NCI-H187 treated with DMSO at 0.1 percent for 48 hours (cell line): ENCODE measurements around the gene ITPR3.

ENCODE experiments used
- DNase-seq: peaks from one replicate; lab custom pipeline; 2025; lab: John Stamatoyannopoulos, UW

Gene ITPR3

DNA sequence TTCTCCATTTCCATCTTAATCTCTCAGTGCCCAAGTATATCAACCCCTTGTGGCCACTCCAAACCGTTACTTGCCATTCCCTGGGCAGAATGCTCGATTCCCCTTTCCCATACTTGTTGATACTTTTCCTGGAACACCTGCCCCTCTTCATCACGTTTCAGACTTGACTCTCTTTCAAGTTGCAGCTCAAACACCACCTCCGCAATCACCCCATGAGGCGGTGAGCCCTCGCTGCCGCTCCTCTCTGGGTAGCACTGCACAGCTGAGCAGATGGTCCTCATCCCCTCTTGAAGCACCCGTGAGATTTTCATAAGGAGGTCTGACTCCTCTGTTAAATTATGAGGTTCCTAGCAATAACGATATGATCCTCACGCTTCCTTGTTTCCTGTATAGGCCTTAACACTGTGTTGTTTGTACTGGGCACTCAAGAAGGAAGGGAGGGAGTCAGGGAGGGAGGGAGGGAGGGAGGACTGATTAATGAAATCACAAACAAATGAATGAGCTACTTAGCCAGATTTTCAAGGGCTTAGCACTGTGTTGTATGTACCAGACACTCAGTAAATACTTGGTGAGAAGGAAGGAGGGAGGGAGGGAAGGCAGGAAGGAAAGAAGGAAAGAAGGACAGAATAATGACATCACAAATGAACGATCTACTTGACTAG is 98.3 kb downstream of the ITPR3 start:
- peak; percentile 83 for DNase-seq

DNA sequence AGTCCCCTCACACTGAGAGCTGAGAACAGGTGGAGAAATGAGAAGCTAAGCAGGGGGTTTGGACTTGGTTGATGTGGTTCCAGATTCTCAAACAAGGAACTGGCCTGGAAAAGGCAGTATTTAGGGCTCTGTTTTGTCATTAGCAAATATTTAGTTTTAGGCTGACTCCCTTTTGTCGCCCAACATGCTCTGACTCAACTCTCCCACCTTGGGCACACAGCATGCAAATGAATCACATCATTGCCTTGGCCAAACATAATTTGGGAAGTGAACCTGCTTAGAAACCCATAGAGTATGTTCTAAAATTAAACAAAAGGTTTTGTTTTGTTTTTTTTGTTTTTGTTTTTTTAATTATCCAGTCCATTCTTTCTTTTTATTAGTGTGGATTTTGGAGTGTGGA is 99.9 kb downstream of the ITPR3 start:
- no peak for DNase-seq

DNA sequence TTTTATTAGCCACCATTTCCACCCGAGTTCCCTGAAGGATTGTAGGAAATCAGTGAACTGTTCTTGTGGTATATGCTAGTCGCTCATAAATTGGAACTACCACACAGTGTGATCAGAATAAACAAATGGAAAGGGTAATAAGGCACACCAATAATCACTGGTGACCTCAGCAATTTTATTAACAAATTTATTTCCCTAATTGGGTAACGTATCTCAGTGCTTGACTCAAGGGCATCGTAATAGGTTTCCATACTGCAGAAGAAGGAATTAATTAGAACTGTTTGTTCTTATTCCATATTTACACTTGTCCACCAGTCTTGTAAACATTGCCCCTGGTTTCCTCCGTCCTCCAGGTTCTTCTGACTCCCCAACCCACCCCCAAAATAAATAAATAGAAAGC is 100.4 kb downstream of the ITPR3 start:
- DNase-seq, result no peak

DNA sequence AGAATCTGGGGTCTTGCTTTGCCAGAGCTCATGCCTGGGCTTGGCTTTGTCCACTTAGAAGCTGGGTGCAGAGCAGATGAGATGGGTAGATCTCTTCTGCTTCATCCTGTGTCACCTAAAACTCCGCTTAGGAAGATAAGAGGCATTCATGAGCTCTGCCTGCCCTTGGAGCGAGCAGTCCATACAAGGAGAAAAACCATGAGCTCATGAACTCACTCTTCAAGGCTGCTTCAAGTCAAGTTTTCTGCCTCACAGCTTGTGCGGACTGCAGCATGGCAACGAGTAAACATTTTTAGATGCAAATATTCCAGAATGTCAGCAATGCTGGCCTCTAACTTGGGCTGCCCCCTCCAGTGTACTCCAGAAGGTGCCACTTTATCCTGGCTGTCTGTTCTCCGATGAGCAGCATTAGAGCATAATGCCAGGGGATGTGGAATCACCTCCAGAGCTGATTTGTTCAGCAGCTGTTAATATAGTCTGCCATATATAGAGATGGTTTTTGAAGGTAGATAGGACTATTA is 101.0 kb downstream of the ITPR3 start:
- DNase-seq, result no peak

DNA sequence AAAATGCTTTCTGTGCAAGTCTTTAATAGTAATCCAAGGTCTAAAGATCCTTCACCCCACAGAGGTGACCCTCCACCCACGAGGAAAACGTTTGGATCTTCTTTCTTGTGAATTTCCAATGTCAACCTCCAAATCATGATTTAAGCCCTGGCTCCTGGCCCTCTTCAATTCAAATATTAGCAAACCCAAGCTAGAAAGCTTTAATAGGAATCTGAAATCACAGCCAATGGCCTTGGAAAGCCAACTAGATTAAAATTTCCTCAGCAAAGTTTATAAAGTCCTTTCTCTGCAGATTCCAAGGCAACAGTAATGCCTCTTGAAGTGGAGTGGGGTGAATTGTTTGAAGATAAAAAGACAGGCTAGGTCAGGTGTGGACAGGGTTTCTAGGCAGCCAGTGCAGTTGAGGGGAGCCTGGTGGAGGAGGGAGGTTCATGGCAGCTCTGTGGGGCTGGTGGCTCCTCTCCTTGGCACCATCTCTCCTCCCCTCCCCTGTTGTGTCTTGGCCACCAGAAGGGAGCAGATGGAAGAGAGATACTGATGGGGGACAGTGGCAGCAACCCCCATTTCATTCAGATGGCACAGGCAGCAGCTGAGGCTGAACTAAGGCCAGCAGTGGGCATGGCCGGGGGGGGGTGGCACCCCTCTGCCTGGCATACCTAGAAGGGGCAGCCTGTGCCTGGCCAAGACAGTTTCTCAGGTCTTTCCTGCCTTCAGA is 102.4 kb downstream of the ITPR3 start:
- no peak for DNase-seq

DNA sequence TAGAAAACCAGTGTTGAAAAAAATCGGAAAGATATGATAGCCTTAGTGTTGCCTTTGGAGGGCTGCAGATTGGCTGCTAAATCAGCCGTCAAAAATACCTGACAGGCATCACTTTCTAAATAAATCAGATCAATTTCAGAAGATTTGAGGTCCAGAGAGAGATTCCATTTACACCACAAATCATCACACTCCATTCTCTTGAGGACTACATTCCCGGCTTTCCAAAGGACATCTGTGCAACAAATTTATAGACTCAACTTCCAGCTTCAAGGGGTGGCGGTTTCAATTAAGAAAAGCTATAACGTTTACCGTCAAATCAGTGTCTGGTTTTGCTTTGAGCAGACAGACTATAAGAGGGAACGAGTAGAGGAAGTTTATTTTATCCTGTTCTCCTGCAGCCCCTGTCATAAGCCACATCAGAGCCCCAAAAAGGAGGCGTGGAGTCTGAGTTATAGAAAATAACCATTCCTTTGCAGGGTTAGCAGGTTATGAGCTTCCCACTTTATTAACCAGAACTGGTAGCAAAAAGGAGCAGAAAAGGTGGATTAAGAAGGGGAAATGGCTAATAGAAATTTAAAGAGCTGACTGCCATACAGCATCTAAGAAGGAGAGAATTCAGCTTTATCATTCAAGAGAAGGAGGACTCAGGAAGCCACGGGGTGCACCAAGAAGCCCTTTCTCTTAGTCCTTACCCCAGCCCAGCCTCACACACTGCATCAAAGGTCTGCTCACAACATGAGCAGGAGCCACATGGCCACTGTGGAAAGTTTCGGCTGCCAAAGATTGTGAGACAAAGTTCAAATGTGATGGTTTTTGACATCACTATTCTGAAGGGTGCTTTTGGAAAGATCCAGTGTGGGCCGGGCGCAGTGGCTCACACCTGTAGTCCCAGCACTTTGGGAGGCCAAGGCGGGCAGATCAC is 103.2 kb downstream of the ITPR3 start:
- no peak for DNase-seq

DNA sequence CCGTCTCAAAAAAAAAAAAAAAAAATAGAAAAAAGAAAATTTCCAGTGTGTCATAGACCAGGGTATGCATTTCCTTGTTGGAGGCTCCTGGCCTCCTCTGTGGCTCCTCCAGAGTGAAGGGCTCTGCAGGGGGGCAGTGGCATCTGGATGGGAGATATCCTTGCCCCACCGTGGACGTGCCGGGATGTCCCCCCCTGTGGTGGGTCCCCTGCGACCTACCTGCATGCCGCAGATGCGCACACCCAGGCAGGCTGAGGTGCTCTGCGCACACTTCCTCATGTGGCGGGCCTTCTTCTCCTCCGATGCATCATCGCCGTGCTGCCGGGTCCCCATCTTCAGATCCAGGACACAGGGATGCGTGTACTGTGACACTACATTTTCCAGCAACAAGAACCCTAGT is 104.1 kb downstream of the ITPR3 start:
- DNase-seq, result no peak

DNA sequence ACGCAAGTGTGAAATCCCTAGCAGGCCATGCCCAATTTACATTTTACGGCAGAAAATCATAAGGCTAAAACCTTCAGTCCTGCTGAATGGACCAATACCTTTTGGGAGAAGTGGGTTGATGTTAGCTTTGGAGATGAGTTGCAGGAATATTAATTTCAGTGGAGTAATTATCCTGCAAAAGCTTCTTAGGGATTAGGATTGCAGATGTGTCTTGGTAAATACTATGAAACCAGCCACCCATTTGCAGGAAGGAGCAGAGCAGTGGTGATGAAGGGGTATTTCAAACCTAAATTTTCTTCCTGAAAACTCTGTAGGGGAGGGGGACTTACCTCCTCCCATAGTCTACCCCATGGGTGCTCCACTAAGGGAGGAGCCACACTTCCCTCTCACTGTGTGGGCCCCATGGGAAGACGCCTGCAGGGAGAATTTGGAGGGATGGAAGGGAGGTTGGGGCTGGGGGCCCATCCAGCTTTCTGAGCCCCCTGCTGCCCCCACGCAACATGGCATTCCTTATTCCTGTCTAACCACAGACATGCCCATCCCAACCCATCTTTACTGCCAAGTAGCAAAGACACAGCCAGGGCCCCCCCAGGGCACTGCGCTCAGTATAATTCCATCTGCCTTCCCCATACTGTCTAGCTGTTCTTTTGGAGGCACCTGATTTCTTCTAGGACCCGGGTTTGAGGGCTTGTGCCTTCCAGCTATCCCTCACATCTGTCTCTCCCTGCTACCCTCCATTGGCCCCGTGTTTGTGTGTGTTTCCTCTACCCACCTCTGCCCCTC is 105.0 kb downstream of the ITPR3 start:
- no peak for DNase-seq

DNA sequence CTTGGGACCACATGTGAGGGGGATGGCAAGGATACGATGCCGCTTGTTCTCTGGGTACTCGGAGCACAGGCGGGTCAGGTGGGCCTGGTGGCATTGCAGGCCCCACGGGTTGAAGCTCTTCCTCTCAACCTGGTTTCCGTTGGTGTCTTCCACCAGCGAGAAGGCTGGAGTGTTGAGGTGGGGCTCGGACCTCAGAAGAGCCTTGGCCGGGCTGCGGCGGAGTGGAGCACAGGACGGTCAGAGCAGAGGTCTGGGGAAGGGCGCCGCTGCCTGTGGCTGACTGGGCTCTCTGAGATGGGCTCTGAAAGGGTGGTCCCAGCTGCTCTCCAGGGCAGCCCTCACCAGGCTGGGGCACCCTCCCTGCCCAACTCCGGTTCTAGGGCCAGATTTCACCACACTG is 105.6 kb downstream of the ITPR3 start:
- DNase-seq, result no peak

DNA sequence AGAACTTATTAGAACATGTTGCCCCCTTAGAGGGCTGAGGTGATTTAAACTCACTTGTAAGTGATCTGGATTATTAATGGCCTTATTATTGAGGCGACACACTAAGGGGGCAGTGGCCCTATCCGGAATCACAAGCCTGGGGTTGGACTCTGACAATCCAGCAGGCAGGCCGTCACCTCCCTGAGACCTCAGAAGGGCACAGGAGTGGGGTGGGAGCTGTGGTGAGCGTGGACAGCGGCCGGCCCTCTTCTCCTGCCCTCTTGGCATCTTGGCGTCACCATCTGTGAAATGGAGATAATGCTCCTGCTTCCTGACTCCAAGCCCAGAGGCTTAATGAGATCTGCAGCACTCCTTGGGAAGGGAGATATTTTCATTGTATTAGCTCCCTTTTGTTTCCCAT is 106.0 kb downstream of the ITPR3 start:
- no peak for DNase-seq

DNA sequence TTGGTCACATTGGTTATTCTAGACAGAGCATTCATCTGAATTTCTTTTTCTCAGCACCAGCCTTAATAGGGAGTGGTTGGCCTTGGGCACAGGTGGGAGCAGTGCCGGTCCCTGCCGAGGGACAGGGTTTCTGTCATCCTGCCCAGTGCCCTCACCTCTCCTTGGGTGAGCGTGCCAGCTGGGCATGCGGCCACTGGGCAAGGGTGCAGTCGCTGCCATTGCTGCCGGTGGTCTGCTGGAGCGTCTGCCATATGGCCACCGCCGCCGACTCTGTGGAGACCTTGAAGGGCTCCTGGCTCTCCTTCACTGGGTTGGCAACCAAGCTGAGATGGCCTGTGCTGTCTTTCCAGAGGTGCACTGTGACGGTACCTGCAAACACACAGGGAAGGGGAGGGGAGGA is 106.8 kb downstream of the ITPR3 start:
- no peak for DNase-seq

DNA sequence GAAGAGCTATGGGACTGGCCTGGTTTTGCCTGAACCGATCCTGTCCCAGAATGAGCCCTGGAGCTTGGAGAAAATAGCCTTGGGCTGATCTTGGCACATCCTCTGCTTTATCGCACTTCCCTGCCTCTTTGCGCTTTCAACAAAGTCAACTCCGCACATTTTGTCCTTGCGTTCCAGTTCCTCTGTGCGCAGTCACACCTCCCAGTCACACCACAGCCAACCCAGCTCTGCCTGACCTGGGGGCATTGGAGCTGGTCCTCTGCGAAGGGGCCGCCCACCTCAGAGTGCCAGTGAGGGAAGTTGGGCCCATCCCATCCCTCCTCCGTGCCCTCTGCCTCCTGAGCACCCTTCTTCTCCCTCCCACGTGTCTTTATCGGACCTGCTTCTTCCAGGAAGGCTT is 107.3 kb downstream of the ITPR3 start:
- DNase-seq, result no peak

DNA sequence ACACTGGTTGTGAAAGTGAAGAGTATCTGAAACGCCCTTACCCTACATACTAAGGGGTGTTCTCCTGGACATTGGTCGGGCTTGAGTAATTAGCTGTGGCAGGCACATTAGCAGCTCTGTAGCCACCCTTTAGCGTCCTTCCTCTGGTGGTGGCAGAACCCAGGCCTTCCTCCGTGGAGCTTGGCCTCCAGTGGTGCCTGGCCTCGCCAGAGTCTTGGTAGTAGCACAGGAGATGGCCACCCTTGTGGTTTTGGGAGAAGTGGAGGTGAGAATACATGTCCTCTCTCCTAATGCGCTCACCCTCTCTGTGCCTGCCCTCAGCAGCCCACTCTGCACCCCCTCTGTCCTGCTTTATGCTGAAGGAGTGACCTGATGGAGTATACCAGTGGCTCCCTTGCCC is 107.9 kb downstream of the ITPR3 start:
- no peak for DNase-seq

DNA sequence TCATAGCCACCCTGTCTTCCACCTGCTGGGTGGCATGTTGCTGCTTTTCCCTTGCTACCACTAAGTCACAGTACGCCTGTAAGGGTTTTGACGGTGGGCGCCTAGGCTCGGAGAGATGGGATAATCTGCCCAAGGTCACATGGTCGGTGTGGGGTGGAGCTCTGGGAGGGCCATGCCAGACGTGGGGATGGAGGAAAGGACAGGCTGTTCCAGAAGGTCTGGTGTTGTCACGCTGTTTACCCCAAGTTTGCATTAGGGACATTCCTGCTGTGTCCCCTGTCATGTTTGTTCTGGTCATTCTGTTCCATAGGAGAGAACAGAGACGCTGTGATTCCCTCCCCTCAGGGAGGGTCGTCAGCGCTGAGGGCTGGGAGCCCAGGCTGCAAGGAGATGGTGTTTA is 109.5 kb downstream of the ITPR3 start:
- no peak for DNase-seq

DNA sequence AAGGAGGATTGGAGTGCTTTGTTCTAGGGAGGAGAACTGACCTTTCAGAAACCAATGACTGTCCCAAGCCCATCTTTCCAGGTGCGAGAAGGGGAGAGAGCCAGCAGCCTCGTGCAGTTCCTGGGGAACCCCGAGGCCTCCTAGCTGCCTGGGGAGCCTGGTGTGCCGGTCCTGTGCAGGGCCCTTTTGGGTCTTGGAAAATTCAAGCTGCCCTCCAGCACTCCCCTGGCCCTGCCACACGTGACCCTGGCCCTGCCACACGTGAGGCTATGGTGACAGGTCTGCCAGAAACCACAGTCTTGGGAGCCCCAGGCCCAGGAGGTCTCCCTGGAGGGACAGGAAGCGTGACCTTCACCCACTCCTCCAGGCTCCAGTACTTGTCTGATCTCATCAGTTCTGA is 109.9 kb downstream of the ITPR3 start:
- no peak for DNase-seq

DNA sequence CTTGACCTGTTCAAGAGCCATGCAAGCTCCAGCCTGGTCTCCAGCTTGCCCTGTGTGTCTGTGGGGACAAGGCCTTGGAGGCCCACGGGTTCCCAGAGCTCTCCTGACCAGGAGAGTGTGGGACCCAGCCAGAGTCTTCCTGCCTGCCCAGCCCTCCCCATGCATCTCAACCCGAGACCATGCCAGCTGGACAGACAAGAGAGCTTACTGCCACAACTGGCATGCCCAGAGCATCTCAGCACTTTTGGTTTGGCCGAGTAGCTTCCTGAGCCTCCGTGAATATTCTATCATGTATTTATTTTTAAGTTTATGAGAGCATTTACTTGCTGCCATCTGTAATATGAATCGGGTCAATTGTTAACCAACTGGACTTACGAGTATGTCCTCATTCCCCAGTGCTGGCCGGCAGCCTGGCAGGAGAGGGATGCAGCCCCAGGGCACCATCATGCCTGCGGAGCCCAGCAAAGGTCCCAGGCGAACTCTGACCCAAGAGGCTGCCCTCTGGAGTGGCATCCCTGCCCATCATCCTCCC is 110.7 kb downstream of the ITPR3 start:
- no peak for DNase-seq

DNA sequence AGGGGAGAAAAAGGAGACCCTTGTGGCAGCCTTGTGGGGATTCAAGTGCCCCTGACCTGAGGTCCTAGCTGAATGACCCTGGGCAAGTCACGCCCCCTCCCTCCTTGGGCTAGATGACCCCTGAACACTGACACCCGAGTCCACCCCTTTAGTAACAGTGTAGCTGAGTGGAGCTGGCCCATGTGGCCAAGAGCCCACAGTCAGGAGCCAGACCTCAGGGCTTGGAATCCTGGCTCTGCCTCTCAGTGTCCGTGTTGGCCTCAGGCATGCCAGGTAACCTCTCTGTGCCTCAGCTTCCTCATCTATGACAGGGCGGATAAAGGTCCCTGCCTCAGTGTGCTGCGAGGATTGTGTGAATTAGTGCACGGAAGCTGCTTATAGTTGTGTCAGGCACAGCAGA is 111.3 kb downstream of the ITPR3 start:
- DNase-seq, result no peak

DNA sequence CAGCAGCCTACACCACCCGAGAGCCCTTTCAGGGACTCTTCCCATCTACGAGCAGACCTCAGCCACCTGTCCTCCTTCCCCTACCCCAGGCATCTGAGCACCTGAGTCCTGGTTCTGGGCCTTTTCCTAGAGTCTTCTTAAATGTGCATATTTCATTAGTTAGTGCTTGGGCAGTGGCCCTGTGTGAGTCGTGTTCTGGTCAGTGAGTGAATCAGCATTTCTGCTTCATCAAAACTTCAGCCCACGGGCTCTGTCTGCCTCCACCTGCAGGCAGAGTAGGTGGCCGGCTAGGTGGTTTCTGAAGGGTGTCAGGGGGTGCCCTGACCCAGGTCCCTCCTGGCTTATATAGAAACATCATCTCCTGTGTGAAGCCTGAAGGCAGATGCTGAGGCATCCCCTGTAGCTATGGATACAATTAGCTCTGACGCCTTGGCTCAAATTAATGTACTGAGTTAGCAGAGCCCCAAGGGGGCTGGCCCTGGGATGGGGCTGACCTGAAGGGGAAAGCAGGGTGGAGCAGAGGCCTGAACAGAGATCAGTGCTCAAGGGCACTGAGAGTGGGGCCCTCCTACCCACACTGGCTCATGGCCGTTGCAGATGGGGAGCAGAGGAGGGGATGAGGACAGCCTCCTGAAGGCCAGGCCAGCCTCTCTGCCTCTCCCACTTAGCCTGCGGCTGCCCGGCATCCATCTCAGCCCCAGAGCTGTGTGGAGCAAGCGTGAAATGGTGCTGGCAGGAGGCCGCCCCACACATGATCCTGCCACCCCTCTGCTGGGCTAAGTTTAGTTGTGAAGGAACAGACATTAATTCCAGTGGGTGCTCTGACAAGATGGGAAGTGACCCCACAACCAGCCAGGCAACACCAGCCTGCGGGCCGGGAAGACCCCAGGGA is 111.9 kb downstream of the ITPR3 start:
- DNase-seq, result no peak

DNA sequence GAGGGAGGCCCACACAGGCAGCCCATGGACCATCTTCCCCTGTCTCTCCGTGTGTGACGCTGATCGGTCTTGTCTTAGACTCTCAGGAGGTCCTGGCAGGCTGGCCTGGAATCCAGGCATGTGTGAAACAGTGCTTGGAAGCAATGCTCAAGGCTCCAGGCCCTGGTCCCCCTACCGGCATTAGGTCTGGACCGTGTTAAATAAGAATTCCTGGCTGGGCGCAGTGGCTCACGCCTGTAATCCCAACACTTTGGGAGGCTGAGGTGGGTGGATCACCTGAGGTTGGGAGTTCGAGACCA is 112.5 kb downstream of the ITPR3 start:
- no peak for DNase-seq

DNA sequence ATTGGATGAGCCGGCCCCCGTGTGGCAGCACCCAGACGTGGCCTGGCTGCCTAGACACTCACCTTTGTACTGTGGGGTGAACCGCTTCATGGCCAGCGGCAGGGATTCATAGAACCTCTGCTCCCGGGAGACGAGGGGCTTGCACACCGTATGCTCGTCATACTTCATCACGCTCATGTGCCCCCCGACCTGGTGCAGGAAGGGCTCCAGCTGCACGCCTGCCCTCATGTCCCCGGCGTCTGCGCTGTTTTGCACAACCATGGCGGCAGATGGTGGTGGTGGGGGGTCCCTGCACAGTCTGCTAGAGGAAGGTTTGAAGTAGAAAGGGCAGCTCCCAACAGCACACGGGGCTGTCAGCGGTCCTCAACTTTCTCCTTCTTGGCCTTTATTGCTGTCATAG is 114.1 kb downstream of the ITPR3 start:
- no peak for DNase-seq
